Stimulated activated CD8-positive, alpha-beta memory T cell treated with anti-CD3 and anti-CD28 coated beads, Interleukin-7, amount 100 ng/mL, for 24 hours (primary cell): ENCODE measurements around the gene VASP.
A peak's percentile ranks its signal among the peaks of the same experiment; 100 is the strongest.

ENCODE experiments used
- DNase-seq: peaks from one replicate; pipeline ENCODE4 v3.0.0-alpha.2; 2020; ENCODE audit warnings: low read depth

The VASP gene

DNA sequence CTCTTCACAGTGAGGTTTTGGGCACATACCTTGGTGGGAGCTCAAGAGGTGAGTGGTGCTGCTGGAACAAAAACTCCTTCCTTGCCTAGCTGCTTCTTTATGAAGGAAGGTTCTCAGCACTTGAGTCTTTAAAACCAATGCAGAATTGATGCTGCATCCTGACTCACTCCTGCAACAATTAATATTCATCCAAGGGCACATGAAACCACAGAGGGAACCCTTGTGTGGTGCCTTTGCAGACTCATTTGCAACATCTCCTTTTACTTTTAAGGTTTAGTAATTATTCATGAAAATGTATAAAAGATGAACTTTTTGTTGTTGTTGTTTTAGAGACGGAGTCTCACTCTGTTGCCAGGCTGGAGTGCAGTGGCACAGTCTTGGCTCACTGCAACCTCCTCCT is 47.2 kb downstream of the VASP start:
- no peak for DNase-seq

DNA sequence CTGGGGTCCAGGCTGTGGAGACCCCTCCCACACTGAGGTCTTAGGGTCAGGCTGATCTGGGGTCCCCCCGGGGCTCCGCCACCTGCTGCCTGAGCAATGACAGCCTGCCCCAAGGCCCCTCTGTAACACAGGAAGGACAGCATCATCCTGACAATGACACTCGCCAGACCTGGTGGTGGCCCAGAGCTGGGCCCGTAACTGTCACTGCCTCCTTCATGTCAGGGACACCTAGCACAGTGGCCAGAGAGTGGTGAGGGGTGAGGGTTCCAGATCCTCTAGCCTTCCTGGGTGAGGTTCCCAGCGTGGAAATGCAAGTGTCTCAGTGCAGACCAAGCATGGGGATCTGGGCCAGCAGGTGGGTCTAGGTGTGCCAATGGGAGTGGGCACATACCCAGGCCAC is 49.6 kb downstream of the VASP start:
- no peak for DNase-seq

DNA sequence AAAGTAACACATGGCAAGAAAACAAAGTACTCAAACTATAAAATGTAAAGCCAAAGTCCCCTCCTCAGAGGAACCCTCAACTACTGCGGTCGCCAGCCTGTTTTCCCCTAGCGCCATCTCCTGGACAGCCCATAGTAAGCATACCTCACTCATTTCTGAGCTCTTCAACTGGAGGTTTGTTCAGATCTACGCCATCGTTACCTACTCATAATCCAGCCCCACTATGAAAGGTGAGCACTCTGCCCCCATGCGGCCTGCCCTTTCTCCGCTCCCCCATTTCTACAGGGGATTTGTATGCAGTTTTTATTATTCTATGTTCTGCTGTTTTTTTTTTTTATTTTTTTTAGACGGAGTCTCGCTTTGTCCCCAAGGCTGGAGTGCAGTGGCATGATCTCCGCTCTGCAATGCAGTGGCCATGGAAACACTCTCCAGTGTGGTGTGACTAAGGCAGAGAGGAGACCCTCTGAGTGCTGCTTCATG is 51.2 kb downstream of the VASP start:
- DNase-seq = peak; percentile 19

DNA sequence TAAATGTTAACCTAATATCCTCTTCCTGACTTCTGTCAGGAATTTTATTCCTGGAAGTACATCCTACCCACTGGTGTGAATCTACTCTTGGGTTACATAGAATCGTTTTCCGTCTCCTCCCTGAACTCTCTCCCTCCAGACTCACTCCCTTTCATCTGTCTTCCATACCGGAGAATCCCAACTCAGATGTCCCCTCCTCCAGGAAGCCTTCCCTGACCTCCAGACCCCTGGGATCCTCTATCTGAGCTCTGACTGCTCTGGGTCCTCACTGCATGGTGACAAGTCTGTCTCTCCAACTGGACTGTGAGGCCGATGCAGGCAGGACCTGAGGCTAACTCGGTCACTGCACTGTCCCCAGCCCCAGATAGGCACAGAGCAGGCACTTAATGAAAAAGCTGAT is 52.8 kb downstream of the VASP start:
- no peak for DNase-seq

DNA sequence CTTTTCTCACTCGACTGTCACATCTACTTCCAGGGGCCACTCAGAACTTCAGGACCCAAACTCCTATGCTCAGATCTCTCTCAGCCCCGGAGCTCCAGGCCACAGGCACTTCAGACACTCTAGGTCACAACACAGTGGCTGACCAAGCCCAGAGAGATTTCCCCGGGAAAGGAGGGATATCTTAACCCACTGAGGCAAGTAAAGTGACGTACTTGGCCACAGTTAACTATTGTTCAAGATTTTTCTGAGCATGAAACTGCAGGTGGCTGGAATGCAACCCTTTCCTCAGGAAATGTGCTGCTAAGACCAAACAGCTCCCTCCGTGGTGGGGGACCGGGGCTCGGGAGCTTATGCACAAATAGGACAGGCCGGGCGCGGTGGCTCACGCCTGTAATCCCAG is 53.4 kb downstream of the VASP start:
- no peak for DNase-seq

DNA sequence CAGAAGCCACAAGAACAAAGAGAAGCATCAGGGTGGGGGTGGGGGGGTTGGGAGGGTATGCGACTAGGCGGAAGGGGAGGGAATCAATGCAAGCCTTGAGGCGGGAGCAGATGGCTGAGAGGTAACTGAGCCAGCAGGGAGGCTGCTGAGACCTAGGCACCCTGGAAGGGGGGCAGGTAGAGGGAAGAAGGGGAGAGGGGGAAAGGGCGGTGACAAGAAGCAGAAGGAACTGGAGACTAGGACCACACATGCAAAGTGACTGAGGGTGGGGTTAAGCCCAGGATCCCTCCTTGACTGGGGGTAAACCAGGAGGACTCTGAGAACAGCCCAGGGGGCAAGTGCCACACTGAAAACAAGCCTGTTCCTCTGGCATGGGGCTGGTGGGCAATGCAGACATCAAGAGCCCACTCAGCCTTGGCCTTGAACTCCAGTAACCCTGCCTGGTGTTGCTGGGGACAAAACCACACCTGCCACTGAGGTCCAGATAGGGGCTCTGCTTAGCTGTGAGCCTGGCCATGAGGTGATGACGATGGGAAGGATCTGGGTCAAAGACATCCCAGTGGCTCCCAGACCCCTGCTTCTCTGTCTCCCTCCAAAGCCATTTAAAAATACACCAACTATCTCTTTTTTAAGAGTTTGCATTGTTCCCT is 57.0 kb downstream of the VASP start:
- no peak for DNase-seq

DNA sequence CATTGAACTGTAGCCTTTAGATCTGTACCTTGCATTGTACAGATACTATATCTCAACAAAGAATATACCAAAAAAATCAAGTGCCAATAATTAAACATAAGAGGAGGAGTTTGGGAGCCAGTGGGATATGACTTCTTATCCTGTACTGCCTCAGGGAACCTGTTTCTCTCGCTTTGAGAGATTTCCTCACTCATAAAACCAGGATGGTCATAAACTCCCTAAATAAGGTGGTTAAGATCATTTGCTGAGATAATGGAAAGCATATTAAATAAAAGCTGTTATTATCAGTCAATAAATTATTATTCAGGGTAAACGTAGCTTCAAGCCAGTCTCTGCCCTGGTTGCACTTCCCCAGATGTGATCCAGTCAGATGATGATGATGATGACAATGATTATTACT is 60.3 kb downstream of the VASP start:
- DNase-seq = no peak

DNA sequence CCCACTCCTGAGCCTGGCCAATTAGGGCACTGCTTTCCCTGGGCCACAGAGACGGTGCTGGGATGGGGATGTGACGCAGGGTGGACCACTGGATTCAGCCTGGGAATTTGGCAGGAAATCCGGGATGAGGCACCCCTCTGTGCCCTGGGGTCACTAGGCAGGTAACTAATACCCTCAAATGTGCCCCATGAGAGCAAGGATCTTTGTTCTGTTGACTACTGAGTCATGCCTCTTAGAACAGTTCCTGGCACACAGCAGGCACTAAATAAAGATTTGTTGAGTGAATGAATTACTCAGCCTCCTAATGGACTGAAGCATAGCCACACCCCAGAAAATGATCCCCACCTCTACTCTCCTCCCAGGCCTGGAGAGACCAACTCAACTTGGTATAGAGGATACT is 61.5 kb downstream of the VASP start:
- DNase-seq = no peak

DNA sequence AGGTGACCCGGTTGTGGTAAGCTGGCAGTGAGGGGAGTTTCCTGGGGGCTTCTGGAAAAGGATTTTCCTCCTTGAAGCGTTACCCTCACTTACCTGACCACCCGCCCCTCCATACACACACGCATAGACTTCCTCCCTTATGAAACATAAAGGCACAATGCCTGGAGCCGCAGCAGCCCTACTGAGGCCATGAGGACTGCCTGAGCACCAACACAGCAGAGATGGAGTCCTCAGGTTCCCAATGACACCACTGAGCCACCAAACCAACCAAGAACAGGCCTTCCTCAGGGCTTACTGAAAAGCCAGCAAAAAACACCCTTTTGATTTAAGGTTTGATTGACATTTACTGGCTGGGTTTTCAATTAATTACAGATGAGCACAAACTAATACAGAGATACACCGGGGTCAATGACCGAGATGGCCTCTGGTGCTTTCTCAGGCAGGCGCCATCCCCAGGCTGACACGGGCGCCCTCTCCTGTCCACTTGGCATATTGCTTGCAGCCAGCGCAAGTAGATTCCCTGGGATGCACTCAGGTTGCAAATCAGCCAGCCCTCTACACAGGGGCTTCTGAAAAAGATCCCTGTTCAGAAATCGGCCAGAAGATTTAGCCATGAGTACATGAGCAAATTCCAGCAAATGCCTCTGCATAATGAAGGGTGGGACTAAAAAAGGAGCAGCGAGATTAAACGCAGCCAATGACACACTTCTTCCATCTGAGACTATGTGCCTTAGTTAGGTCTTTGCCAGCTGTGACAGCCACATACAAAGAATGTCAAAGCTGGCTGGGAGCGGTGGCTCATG is 62.5 kb downstream of the VASP start:
- peak; percentile 39 for DNase-seq

DNA sequence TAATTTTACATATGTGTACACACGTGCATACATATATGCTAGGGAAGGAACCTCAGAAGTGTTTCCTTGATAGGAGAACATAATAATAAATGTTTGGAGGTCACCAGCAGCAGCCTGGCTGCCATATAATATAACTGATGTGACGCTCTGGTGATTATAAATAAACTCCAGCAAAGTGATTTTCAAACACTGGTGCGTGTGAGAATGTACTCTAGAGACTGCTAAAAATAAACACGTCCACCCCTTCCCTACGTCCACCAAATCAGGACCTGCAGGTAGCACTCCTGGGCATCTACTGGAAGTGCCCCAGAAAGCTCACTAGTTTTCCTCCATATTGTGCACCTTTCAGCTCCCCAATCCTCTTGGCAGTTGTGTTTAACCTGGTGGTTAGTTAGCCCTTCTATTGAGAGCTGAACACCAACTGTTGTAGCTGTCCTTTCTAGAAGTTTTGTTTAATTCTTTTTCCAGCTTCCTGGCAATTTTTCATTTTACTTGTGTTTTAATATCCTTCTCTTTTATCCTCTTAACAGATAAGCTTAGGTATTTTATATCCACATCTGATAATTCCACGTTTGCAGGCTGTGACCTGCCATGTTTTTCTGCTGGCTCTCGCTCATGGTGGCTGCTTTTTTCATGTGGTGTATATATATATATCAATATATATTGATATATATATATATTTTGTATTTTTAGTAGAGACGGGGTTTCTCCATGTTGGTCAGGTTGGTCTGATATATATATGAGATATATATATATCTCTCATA is 64.4 kb downstream of the VASP start:
- DNase-seq = no peak

DNA sequence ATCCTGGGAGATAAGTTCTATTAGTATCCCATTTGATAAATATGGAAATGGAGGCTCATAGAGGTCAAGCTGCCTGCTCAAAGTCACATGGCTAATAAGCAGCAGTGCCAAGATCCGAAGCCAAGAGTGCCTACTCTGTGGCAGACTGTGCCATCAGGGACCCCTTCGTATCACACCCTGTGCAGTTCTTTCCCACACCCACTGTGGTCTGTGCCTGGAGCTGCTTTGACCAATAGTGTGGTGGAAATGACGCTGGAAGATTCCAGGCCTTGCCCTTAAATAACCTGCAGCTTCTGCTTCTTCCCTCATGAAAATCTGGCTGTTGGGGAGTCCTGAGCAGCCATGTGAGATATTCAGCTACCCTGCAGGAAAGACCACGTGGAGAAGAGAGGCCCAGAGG is 67.2 kb downstream of the VASP start:
- no peak for DNase-seq

DNA sequence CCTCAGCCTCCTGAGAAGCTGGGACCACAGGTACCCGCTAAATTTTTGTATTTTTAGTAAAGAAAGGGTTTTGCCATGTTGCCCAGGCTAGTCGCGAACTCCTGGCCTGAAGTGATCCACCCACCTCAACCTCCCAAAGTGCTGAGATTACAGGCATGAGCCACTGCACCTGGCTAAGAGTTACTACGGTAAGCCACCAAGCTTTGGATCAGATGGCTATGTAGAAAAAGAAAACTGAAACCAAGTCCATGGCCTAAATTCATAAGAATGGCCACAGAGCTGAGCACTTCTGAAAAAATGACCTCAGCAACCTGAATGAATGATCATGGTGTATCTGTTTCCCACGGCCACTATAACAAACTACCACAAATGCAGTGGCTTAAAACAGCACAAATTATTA is 67.9 kb downstream of the VASP start:
- DNase-seq = no peak
